Measurements from ENCODE around the gene PPP1R27. TPM values are rescaled to one million over a fixed set of nuclear protein-coding genes. Genes with fewer than 3 reads are reported as not detected.

Gene PPP1R27
- polyA plus RNA-seq, 3 donors = 0.22 to 1.5 (median 0.33) TPM

DNA sequence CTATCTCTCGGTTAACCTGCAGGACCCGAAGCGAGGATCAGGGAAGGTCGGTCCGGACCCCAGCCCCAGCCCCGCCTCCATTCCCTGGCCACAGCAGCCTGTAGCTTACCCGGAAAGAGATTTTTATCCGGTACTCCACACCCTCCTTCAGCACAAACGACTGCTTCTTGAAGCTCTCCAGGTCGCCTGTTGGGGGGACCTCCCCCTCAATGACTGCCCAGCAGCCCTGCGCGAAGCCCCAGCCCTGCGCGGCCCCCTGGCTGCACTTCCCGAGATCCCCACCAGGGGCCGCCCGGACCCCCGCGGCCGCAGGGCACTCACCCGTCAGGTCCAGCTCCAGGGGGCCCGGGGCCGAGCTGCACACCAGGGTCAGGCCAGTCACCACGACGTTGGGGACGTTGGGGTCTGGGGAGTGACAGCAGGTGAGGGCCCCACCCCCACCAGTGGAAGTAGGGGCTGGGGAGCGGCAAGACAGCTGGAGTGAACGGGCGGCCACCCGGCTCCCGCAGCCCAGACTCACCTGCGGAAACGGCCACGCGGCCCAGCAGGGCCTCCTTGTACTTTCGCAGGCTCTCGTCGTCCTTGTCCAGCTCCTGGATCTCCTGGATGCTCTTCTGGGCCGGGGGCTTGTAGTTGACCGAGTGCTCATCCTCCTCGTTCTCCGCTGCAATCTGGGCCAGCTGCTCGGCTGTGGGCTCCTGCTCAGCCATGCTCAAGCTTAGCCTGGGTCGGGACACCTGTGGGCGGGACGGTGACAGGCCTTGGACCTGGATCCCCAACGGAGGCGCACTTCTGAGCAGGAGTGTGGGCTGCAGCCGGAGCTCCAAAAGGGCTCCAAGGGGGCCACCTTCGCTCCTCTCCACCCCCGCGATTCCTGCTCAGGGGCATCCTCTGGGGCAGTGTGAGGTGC, 34.6 kb upstream of the PPP1R27 start:
- Mint-ChIP-seq H3K4me3 (peak overlapping the region; percentile 84 to 91), H3K9me3 (no peaks in the 10 kb centered on the region), H3K4me1 (peaks cover 32% of the 10 kb centered on the region), H3K27ac (peak overlapping the region; percentile 81 to 95 (median 90)), H3K36me3 (peaks cover 15 to 28% of the 10 kb centered on the region in 2 donors), H3K27me3 (ENCODE audit: low read depth in 3 of 3) (no peaks in the 10 kb centered on the region)
- no peaks in the 10 kb centered on the region for H3K9me3 ChIP-seq (replicated peaks in 1 of 2; ENCODE audit: control insufficient read depth in 1 of 2, insufficient read depth in 1 of 2, low read length in 2 of 2)
- peak in 1 of 3 donors; percentile 35 for DNase-seq
- peaks cover 34 to 53% of the 10 kb centered on the region in 2 donors for H3K4me1 ChIP-seq (ENCODE audit: control insufficient read depth in 1 of 2, insufficient read depth in 2 of 2, low read length in 2 of 2)
- H2AFZ ChIP-seq (ENCODE audit: insufficient read depth, low read depth, low read length, poor library complexity, severe bottlenecking) = no peak overlapping the region
- WGBS (ENCODE audit: insufficient coverage) = 57% methylated on average over 44 of the region's 52 CpGs
- intact Hi-C loops (cut with micrococcal nuclease) = loop anchor here (2.0 to 10.0 kb wide), 4 partner anchors 37 to 58 kb away; partner anchors contain the start of genes MCRIP1 (in 2 of the 2), MAFG (in 1 of the 2), PCYT2 (in 1 of the 2) and SIRT7 (in 1 of the 2)
- H3K4me3 ChIP-seq (replicated peaks in 1 of 3; ENCODE audit: low read depth in 2 of 3, low read length in 3 of 3) = peak overlapping the region; percentile 89 to 98 (median 94)
- TF ChIP-seq, protein P1, sequence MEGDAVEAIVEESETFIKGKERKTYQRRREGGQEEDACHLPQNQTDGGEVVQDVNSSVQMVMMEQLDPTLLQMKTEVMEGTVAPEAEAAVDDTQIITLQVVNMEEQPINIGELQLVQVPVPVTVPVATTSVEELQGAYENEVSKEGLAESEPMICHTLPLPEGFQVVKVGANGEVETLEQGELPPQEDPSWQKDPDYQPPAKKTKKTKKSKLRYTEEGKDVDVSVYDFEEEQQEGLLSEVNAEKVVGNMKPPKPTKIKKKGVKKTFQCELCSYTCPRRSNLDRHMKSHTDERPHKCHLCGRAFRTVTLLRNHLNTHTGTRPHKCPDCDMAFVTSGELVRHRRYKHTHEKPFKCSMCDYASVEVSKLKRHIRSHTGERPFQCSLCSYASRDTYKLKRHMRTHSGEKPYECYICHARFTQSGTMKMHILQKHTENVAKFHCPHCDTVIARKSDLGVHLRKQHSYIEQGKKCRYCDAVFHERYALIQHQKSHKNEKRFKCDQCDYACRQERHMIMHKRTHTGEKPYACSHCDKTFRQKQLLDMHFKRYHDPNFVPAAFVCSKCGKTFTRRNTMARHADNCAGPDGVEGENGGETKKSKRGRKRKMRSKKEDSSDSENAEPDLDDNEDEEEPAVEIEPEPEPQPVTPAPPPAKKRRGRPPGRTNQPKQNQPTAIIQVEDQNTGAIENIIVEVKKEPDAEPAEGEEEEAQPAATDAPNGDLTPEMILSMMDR (IDR thresholded peaks at IDR 0.05) = peak; percentile 96
- peak overlapping the region; percentile 94 for H3K9ac ChIP-seq (ENCODE audit: insufficient read depth, low read length, poor library complexity, severe bottlenecking)
- peaks cover 64% of the 10 kb centered on the region for H3K79me2 ChIP-seq (ENCODE audit: insufficient read depth, low read length)
- no peaks in the 10 kb centered on the region for H3K27me3 ChIP-seq (ENCODE audit: control insufficient read depth in 2 of 2, insufficient read depth in 2 of 2, low read length in 2 of 2)
- peak overlapping the region; percentile 88 to 93 for H3K27ac ChIP-seq (ENCODE audit: low read depth in 1 of 2, low read length in 2 of 2)
- H3K36me3 ChIP-seq (replicated peaks in 1 of 2; ENCODE audit: control insufficient read depth in 1 of 2, insufficient read depth in 2 of 2, low read length in 2 of 2) = peaks cover 23 to 24% of the 10 kb centered on the region in 2 donors
- H3K4me2 ChIP-seq (replicated peaks; ENCODE audit: extremely low read depth, low read length, poor library complexity, severe bottlenecking) = peak overlapping the region; percentile 90
- H4K20me1 ChIP-seq (ENCODE audit: insufficient read depth, low read length) = peaks cover 57% of the 10 kb centered on the region

DNA sequence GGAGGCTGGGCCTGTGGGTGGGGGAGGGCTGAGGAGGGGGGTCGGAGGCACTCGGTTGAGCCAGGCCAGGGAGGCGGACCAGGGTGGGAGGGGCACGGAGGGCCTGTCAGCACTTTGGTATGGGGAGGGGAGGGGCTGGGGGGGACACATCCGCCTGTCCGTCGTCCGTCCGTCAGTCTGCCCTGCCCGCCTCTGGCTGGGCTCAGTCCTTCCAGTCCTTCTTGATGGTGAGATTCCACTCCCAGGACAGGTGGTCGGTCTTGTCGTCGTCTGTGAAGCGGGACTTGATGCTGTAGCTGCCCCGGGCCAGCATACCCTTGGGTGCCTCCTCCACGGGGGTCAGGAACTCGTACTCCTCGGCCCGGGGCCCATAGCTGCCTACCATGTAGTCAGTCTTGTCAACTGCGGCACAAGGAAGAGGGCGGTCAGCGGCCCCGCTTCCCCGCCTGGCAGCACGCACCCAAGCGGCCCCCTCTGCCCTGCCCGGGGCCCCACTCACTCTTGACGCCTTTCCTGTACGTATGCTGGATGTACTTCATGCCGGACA, 33.9 kb upstream of the PPP1R27 start:
- H3K4me3 Mint-ChIP-seq = no peak overlapping the region
- Histone ChIP-seq H3K9ac (ENCODE audit: insufficient read depth, low read length, poor library complexity, severe bottlenecking) (no peak overlapping the region), H2AFZ (ENCODE audit: insufficient read depth, low read depth, low read length, poor library complexity, severe bottlenecking) (no peak overlapping the region), H3K79me2 (ENCODE audit: insufficient read depth, low read length) (peaks cover 71% of the 10 kb centered on the region), H3K27ac (ENCODE audit: low read depth in 1 of 2, low read length in 2 of 2) (peak overlapping the region in 1 of 2 donors; percentile 93), H3K4me2 (replicated peaks; ENCODE audit: extremely low read depth, low read length, poor library complexity, severe bottlenecking) (peak overlapping the region; percentile 90), H3K27me3 (ENCODE audit: control insufficient read depth in 2 of 2, insufficient read depth in 2 of 2, low read length in 2 of 2) (no peaks in the 10 kb centered on the region), H4K20me1 (ENCODE audit: insufficient read depth, low read length) (peaks cover 61% of the 10 kb centered on the region), H3K9me3 (replicated peaks in 1 of 2; ENCODE audit: control insufficient read depth in 1 of 2, insufficient read depth in 1 of 2, low read length in 2 of 2) (no peaks in the 10 kb centered on the region), H3K4me1 (ENCODE audit: control insufficient read depth in 1 of 2, insufficient read depth in 2 of 2, low read length in 2 of 2) (peaks cover 34 to 53% of the 10 kb centered on the region in 2 donors), H3K36me3 (replicated peaks in 1 of 2; ENCODE audit: control insufficient read depth in 1 of 2, insufficient read depth in 2 of 2, low read length in 2 of 2) (peaks cover 23 to 24% of the 10 kb centered on the region in 2 donors), H3K4me3 (replicated peaks in 1 of 3; ENCODE audit: low read depth in 2 of 3, low read length in 3 of 3) (peak overlapping the region in 1 of 3 experiments; percentile 98)
- TF ChIP-seq, protein P1 (IDR thresholded peaks at IDR 0.05) = no peak
- H3K27ac Mint-ChIP-seq = peak overlapping the region in 5 of 7 donors; percentile 60 to 95 (median 74)
- 82% methylated on average over 30 of the region's 30 CpGs for WGBS (ENCODE audit: insufficient coverage)
- peaks cover 32% of the 10 kb centered on the region for H3K4me1 Mint-ChIP-seq
- H3K9me3 Mint-ChIP-seq = no peaks in the 10 kb centered on the region
- DNase-seq = no peak
- intact Hi-C loops (cut with micrococcal nuclease) = loop anchor here in 1 of 2 donors (10.0 kb wide), 1 partner anchor 46 kb away; the partner anchor contains the start of genes PCYT2 and SIRT7
- H3K36me3 Mint-ChIP-seq = peaks cover 15 to 30% of the 10 kb centered on the region in 2 donors
- H3K27me3 Mint-ChIP-seq (ENCODE audit: low read depth in 3 of 3) = no peaks in the 10 kb centered on the region
